ENCODE results near the gene PLEK.
A peak's percentile ranks its signal among the peaks of the same experiment; 100 is the strongest.
"Not testable (repeated sequence)": the region's sequence is repeated elsewhere in the genome, so short reads cannot be mapped to it uniquely, and the experiment has no call there.

PLEK gene

GRCh38 chr2:68418419-68418818 is 53.3 kb downstream of the PLEK start:
- no peak for DNase-seq

DNA sequence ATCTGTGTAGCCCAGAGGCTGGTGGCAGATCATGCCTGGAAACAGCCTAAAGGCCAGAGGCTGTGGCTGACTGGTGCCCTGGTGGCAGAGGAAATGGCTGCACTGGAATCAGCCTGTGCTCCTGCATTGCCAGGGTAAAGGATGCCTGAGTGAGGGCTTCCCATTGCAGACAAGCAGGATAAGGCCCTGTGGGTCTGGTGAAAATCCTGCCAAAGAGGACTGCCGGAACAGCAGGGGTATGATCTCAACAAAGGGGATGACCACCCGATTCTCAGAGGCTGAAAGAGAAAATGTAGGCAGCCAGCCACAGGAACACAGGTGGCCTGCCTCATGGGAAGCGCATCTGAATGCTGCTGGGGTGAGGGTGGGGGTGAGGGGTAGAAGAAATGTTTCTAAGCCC is 53.8 kb downstream of the PLEK start:
- DNase-seq = no peak

DNA sequence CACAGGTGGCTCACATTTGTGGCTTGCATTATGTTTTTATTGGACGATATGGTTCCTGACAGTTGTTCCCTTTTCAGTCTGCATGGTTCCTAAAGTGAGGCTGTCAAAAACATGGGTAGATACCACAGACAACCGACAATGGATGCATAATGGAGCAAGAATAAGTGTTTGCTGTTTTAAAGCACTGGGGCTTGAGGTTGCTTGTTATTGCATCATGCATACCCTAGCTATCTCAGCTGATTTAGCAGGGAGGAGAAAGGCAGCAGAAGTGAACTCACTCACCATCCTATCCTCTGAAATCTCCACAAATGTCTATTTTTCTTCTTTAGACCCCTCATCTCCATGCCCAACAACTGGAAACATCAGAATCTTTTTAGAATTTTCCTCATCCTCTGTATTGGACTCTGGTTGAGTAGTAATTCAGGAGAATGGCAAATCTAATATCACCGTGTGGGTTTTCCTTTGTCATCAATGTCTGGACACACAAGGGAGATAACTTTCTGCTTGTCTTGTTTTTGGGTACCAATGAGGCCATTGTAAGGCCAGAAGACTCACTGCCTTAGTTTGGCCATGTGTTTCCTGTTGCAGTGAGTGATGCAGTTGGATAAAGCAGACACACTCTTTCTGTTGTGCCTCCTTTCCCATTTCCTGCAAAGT is 55.3 kb downstream of the PLEK start:
- DNase-seq = no peak

DNA sequence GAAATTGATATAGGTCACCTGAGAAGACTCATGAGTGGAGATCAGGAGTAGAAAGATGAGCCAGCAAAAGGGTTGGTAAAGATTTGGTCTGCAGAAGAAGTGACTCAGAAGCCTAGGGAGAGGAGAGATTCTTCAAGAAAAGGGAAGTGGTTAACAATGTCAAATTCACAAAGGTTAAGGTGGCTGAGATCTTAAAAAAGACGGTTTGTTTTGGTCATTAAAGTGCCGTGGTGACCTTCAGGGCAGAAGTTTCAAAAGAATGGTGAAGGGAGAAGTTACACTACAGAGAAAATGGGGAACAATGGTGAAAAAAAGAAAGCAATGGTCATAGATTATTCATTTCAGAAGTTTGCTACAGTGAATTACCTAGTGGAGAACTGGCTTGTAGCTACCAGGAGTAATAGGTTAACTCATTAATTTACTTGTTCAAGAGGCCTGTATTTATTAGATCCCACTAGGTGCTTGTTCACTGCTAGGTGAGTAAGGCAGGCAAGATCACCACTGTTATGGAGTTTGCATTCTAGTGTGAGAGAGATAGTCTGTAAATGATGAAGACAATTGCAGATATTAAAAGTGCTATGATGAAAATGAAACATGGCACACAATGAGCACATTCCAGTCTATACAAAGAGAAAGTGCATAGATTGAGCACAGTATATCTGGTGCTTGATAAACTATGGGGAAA is 59.0 kb downstream of the PLEK start:
- DNase-seq = no peak

DNA sequence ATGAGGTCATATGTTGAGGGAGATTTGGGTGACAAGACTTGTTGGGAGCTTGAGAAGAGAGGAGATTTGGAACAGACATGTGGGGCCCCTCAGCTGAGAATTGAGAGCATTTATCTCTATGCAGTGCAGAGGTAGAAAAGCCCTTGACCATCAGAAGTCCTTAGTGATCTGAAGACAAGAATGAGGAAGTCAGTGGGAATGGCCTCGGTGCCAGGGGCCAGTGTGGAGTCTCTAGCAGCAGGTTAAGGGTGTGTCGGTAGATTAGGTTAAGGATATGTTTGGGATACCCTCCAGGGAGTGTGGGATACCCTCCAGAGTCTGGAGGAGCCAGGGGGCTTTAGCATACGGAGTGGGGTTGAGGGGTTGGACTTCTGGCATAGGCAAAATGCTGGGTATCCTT is 60.4 kb downstream of the PLEK start:
- no peak for DNase-seq

GRCh38 chr2:68426446-68426845 is 61.4 kb downstream of the PLEK start:
- no peak for DNase-seq

DNA sequence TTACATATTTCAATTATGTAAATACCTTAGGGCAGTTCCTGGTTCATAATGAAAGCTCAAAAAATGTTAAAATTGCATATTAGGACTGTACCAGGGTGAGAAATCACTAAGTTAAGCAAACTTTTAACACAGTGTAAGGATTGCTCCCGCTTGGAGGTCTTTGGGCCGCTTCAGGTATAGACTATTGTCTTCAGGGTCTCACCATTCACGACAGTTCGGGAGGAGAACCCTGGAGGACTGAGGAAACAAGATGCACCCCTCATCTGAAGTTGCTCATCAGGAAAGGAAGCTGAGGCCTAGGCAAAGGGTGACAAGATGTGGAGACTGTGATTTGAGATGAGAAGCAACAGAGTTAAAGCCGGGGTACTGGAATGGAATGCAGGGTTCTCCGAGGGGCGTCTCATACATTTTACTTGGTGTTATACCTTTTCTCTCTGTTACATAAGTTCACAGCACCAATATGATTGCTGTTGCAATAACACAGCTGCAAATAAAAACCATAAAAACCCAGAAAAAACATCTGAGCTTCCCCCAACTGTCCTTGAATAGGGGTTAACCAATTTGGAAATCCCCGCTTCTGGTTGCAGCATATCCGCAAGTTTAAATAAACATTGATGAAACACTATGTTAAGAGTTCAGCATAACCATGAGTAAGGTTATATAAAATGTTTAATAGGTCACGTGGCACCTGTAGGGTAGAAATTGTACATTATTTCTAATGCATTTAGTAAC is 61.9 kb downstream of the PLEK start:
- no peak for DNase-seq

GRCh38 chr2:68428126-68428525 is 63.0 kb downstream of the PLEK start:
- DNase-seq = no peak

DNA sequence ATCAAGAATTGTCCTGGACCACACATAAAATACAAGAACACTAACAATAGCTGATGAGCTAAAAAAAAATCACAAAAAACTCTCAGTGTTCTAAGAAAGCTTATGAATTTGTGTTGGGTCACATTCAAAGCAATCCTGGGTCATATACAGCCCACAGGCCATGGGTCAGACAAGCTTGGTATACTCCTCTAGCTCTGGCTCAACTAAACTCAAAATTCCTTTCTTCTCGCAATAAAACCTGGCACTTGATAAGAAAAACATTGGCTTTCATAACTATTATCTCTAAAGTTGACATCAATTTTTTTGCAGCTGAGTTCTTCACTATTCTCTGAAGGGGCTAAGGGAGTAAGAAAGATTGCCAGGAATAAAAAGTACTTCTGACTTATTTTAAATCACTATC is 63.7 kb downstream of the PLEK start:
- DNase-seq = no peak

- DNase-seq = no peak
Observed at GRCh38 chr2:68429311-68429826, 64.3 kb downstream of the PLEK start.

DNA sequence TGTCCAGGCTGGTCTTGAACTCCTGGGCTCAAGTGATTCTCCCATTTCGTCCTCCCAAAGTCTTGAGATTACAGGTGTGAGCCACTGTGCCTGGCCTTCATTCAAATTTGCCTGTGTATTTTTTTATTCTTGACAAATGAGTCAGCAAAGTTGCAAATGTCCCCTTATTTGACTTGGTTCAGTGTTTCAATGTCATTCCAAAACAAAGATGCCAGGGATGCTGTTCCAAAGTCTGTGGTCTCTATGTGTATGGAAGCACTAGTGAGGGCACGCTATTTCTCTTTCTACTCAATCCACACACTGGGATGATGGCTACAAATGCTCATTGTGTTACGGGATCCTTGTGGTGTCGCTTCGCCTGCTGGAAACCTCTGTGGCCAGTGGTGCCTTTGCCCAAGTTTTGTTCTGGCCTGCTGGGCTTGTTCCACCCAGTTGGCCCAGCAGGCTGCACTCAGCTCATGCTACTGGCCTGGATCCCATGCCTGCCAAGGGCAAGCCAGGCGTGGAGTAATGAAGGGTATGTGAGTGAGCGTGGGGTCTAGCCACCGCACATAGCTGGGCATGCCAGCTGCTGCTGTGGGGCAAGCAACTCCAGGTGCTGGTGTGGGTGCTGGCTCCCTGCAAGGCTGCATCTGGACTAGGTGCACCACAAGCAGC is 66.4 kb downstream of the PLEK start:
- no peak for DNase-seq

- DNase-seq = no peak
Observed at GRCh38 chr2:68432696-68433658, 67.9 kb downstream of the PLEK start.

GRCh38 chr2:68434981-68435380 is 69.9 kb downstream of the PLEK start:
- no peak for DNase-seq

DNA sequence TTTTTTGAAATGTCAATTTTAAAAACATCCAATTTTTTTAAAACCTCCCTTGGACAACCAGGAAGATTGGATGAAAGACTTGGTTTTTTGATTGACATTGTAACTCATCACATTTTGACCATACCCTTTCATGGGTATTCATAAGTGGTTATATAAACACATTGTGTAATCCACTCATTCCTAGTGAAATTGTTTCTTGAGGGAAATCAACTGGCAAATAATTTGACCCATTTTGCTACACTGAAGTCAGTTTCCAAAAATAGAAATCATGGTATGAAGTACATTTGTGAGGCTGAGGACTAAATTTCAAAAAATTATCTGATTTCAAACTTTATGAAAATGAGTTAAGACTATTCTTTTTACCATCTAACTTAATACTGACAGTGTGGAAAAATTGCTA is 70.5 kb downstream of the PLEK start:
- DNase-seq = no peak

DNA sequence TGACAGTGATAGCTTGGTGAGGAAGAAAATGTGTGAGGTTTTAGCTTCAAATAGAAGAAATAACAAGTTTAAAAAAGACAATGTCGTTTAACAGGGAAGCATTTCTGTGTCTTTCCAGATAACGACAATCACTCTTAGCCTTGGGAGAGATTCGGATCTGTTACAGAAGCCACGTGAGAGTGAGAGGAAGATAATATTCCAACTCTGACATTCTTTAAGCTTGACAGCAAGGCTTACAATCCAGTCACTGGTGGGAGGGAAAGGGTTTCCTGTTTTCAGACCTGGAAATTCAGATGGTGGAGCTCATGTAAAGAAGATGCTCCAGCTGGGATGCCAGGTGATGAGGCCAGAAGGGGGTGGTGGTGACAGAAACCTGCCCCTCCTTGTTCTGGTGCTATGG is 71.2 kb downstream of the PLEK start:
- DNase-seq = no peak

DNA sequence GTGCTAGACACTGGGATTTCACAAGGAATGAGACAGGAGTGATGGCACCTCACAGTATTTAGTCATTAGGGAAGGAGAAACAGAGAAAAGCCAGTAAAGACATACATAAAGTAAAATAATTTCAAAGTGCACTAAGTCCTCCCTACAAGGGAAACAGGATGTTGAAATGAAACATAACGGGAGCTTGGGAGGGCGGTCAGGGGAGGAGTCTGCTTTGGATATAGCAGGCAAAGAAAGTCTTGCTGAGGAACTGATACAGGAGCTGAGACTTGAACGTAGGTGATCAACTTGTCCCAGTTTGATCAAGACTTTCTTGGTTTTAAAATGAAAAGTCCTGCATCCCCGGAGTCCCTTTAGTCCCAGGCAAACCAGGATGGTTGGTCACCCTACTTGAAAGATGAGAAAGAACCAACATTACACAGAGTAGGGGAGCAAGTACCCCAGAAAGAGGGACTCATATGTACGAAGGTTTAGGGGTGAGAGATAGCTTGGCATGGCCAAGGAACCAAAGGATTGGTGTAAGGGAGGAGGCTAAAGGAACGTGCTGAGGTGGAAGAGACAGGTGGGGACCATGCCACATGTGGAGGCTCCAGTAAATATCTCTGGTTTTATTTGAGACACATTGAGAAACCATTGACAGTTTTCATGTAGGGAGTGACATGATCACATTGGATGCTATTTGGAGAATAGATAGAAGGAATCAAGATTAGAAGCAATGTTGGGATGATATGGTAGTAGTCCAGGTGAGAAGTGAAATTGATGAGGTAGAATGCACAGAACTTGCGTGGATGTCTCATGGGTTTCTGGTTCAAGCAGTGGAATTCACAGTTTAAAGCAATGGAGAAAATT is 73.6 kb downstream of the PLEK start:
- DNase-seq = no peak

DNA sequence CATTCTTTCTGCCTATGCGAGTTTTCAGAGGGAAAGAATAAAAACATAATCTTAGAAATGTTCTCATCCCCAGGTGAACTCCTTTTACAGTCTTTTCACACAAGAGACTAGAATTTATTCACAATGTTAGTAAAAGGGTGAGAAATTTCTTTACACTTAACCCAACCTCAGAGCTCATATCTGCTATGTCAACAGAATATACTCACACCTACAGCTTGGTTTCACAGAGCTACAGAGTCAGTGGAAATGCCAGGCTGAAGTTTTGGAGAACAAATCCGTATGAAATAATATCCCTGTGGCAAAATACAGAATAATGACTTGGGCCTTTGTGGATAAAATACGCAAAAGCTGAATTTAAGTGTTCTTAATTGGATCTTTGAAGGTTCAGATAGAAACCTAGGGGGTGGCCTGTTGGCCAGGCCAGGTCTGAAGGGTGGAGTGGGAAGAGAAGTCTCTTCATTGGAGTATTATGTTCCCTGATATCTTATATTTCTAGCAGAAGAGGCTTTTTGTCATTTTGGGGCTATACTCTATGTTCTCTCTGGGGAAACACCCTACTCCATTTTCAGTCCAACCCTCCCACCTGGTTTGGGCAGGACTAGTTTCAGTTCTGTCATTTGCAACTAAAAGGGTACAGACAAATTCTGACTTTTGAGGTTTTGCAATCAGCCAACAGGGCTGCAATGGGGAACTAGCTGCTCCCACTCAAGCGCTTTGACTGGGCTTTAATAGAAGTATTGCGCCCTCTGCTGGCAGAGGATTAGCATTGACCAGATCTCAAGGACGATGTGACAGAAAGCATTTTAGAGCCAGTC is 76.3 kb downstream of the PLEK start:
- DNase-seq = peak; percentile 88

DNA sequence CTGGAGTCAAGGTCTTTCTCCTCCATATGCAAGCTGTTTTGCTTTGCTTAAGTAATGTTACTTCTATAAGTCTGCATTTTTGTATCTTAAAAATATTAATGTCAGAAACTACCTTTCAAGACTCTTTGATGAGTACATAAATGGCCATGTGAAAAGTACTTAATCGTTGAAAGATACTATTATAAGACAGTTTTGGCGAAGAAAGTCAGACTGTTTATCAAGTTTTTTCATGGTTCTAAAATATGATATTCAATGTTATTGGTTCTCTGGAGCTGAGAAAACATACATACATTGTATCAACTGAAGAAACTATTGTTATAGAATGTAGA is 76.9 kb downstream of the PLEK start:
- DNase-seq = no peak

DNA sequence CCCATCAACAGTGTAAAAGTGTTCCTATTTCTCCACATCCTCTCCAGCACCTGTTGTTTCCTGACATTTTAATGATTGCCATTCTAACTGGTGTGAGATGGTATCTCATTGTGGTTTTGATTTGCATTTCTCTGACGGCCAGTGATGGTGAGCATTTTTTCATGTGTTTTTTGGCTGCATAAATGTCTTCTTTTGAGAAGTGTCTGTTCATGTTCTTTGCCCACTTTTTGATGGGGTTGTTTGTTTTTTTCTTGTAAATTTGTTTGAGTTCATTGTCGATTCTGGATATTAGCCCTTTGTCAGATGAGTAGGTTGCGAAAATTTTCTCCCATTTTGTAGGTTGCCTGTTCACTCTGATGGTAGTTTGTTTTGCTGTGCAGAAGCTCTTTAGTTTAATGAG is 81.3 kb downstream of the PLEK start:
- DNase-seq = not testable (repeated sequence)

All from NCI-H345 (cell line).